Nucleus accumbens (tissue), 56 donors: ENCODE data around the gene RERG.
A peak's percentile ranks its signal among the peaks of the same experiment; 100 is the strongest.
"Not testable (repeated sequence)": the region's sequence is repeated elsewhere in the genome, so short reads cannot be mapped to it uniquely, and the experiment has no call there.

Experiments
- DNase-seq, 56 donors: peaks; one replicate each; lab custom pipeline; 2025; lab: John Stamatoyannopoulos, UW

RERG gene

GRCh38 chr12:15154103-15154502 lies 67.1 kb downstream of the RERG start:
- peak in 1 of 56 donors; percentile 8 for DNase-seq

GRCh38 chr12:15152868-15153267 lies 68.3 kb downstream of the RERG start:
- no peak for DNase-seq

GRCh38 chr12:15152456-15152855 lies 68.8 kb downstream of the RERG start:
- peak in 1 of 56 donors; percentile 12 for DNase-seq

- DNase-seq = peak in 1 of 56 donors; percentile 5
Measured at GRCh38 chr12:15151161-15152091, 69.8 kb downstream of the RERG start.

- DNase-seq = no peak
Measured at GRCh38 chr12:15146585-15146984, 74.6 kb downstream of the RERG start.

- DNase-seq = no peak
Measured at GRCh38 chr12:15143467-15143866, 77.8 kb downstream of the RERG start.

- no peak for DNase-seq
Measured at GRCh38 chr12:15142711-15143110, 78.5 kb downstream of the RERG start.

GRCh38 chr12:15131431-15131830 lies 89.8 kb downstream of the RERG start:
- no peak for DNase-seq

- no peak for DNase-seq
Measured at GRCh38 chr12:15130541-15130940, 90.7 kb downstream of the RERG start.

- DNase-seq = no peak
Measured at GRCh38 chr12:15123401-15123800, 97.8 kb downstream of the RERG start.

- no peak for DNase-seq
Measured at GRCh38 chr12:15122344-15122743, 98.9 kb downstream of the RERG start.

- peak in 2 of 56 donors; percentile 9 to 11 for DNase-seq
Measured at GRCh38 chr12:15118955-15119354, 102.3 kb downstream of the RERG start.

GRCh38 chr12:15116983-15117382 lies 104.2 kb downstream of the RERG start:
- no peak for DNase-seq

GRCh38 chr12:15116086-15116485 lies 105.1 kb downstream of the RERG start:
- DNase-seq = peak in 41 of 56 donors; percentile 2 to 66 (median 31)

- no peak for DNase-seq
Measured at GRCh38 chr12:15115434-15115833, 105.8 kb downstream of the RERG start.

GRCh38 chr12:15114501-15114900 lies 106.7 kb downstream of the RERG start:
- peak in 6 of 56 donors; percentile 1 to 9 (median 5) for DNase-seq

- DNase-seq = no peak
Measured at GRCh38 chr12:15092826-15093225, 128.4 kb downstream of the RERG start.

GRCh38 chr12:15090441-15090840 lies 130.8 kb downstream of the RERG start:
- DNase-seq = no peak

- DNase-seq = no peak
Measured at GRCh38 chr12:15088105-15088504, 133.1 kb downstream of the RERG start.

GRCh38 chr12:15077751-15078150 lies 143.5 kb downstream of the RERG start:
- DNase-seq = not testable (repeated sequence)

- DNase-seq = no peak
Measured at GRCh38 chr12:15074351-15074750, 146.9 kb downstream of the RERG start.

GRCh38 chr12:15059123-15059522 lies 162.1 kb downstream of the RERG start:
- no peak for DNase-seq
